Panc1 (cell line): Measurements from ENCODE around the gene ADIG.

Experiments
- TCF7L2 ChIP-seq: IDR thresholded peaks from 2 replicates; pipeline ENCODE4 v1.6.1; 2011; ENCODE audit warnings: mild to moderate bottlenecking, low read depth, low read length, inconsistent platforms
- TF ChIP-seq, protein P1 (sequence below): fragments of 450-650 bp; IDR thresholded peaks from 2 replicates; pipeline ENCODE4 v1.5.1; 2017; ENCODE audit warnings: mild to moderate bottlenecking
- TF ChIP-seq, protein P2 (sequence below), 2 experiments: IDR thresholded peaks; 2 replicates each; pipeline ENCODE4 v1.6.1; 2011 to 2012; ENCODE audit warnings: low read depth in 2 of 2, control low read depth in 1 of 2, low read length in 1 of 2, mild to moderate bottlenecking in 1 of 2, moderate library complexity in 1 of 2; ENCODE audit not compliant: insufficient read depth in 1 of 2

DNA sequence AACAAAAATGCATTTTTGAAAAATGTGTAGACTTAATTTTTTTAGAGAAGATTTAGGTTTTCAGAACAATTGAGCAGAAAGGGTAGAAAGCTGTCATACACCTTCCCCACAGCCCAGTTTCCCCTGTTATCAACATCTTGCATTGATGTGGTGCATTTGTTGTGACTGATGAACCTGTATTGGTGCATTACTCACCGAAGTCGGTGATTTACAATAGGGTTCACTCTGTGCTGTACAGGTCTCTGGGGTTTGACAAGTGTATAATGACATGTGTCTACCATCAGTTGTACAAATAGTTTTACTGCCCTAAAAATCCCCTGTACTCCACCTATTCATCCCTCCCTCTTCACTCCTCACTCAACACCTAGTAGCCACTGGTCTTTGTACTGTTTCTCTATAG, 23.8 kb upstream of the ADIG start:
- TF ChIP-seq, protein P1, sequence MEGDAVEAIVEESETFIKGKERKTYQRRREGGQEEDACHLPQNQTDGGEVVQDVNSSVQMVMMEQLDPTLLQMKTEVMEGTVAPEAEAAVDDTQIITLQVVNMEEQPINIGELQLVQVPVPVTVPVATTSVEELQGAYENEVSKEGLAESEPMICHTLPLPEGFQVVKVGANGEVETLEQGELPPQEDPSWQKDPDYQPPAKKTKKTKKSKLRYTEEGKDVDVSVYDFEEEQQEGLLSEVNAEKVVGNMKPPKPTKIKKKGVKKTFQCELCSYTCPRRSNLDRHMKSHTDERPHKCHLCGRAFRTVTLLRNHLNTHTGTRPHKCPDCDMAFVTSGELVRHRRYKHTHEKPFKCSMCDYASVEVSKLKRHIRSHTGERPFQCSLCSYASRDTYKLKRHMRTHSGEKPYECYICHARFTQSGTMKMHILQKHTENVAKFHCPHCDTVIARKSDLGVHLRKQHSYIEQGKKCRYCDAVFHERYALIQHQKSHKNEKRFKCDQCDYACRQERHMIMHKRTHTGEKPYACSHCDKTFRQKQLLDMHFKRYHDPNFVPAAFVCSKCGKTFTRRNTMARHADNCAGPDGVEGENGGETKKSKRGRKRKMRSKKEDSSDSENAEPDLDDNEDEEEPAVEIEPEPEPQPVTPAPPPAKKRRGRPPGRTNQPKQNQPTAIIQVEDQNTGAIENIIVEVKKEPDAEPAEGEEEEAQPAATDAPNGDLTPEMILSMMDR = no peak
- TF ChIP-seq TCF7L2 = no peak
- TF ChIP-seq, protein P2, sequence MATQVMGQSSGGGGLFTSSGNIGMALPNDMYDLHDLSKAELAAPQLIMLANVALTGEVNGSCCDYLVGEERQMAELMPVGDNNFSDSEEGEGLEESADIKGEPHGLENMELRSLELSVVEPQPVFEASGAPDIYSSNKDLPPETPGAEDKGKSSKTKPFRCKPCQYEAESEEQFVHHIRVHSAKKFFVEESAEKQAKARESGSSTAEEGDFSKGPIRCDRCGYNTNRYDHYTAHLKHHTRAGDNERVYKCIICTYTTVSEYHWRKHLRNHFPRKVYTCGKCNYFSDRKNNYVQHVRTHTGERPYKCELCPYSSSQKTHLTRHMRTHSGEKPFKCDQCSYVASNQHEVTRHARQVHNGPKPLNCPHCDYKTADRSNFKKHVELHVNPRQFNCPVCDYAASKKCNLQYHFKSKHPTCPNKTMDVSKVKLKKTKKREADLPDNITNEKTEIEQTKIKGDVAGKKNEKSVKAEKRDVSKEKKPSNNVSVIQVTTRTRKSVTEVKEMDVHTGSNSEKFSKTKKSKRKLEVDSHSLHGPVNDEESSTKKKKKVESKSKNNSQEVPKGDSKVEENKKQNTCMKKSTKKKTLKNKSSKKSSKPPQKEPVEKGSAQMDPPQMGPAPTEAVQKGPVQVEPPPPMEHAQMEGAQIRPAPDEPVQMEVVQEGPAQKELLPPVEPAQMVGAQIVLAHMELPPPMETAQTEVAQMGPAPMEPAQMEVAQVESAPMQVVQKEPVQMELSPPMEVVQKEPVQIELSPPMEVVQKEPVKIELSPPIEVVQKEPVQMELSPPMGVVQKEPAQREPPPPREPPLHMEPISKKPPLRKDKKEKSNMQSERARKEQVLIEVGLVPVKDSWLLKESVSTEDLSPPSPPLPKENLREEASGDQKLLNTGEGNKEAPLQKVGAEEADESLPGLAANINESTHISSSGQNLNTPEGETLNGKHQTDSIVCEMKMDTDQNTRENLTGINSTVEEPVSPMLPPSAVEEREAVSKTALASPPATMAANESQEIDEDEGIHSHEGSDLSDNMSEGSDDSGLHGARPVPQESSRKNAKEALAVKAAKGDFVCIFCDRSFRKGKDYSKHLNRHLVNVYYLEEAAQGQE (IDR thresholded peaks at IDR 0.05; ENCODE audit: insufficient read depth in 1 of 2, low read depth in 2 of 2, low read length in 1 of 2) = no peak
